Kidney (tissue), 14 donors: Measurements from ENCODE around the gene XYLT1. TPM values are rescaled to one million over a fixed set of nuclear protein-coding genes. Genes with fewer than 3 reads are reported as not detected.

Experiments used
- DNase-seq, 5 donors: peaks; one replicate each; pipeline ENCODE4 v3.0.0-alpha.2; 2013 to 2020
- FAIRE-seq: peaks from 2 replicates; lab custom pipeline; 2012; peaks lifted over from hg19 to GRCh38; lab: Jason Lieb, UNC
- H3K27ac ChIP-seq, 2 donors: one replicate each; pipeline ENCODE4 v1.7.0; 2013; ENCODE audit warnings: low read depth in 2 of 2, low read length in 2 of 2, inconsistent platforms in 1 of 2
- H3K27me3 ChIP-seq: one replicate; pipeline ENCODE4 v1.7.1; 2013; ENCODE audit warnings: low read length, inconsistent platforms; ENCODE audit not compliant: control insufficient read depth, insufficient read depth
- H3K36me3 ChIP-seq, 3 donors: one replicate each; pipeline versions ENCODE4 v1.7.0 to v1.7.1; 2013; ENCODE audit warnings: low read length in 3 of 3, control low read depth in 1 of 3, inconsistent platforms in 1 of 3; ENCODE audit not compliant: insufficient read depth in 3 of 3, control insufficient read depth in 2 of 3
- H3K4me1 ChIP-seq, 3 donors: one replicate each; pipeline versions ENCODE4 v1.7.0 to v1.7.1; 2013; ENCODE audit warnings: low read length in 3 of 3, inconsistent platforms in 1 of 3, low read depth in 1 of 3; ENCODE audit not compliant: control insufficient read depth in 2 of 3, insufficient read depth in 2 of 3
- H3K4me3 ChIP-seq, 3 donors: one replicate each; pipeline versions ENCODE4 v1.7.0 to v1.8.1; 2013; ENCODE audit warnings: low read length in 3 of 3, control low read depth in 1 of 3, inconsistent platforms in 1 of 3
- H3K9ac ChIP-seq, 3 donors: one replicate each; pipeline versions ENCODE4 v1.7.0 to v1.7.1; 2013; ENCODE audit warnings: low read length in 3 of 3, control low read depth in 1 of 3, inconsistent platforms in 1 of 3
- H3K9me3 ChIP-seq, 3 donors: one replicate each; pipeline versions ENCODE4 v1.7.0 to v1.7.1; 2013; ENCODE audit warnings: low read length in 3 of 3, control low read depth in 1 of 3, inconsistent platforms in 1 of 3; ENCODE audit not compliant: control insufficient read depth in 2 of 3, insufficient read depth in 1 of 3
- intact Hi-C: fragments of 100-400 bp; cut with DNase I; formaldehyde crosslinking; loops from one replicate; pipeline ENCODE4 v1.11.1; 2022
- polyA plus RNA-seq: library from polyadenylated mRNA; stranded (reverse); fragments of 350-450 nt; fragmentation: Illumina TruSeq; extraction: RNeasy Lipid Tissue Mini Kit (QIAGEN cat#74804); gene quantifications from one replicate; pipeline ENCODE4 v1.2.3, GENCODE V29; 2014; ENCODE audit warnings: low read depth, low replicate concordance; ENCODE audit not compliant: insufficient read depth
- total RNA-seq: library from RNA; stranded (reverse); fragmentation: NEBNext Ultra II Directional; extraction: Animal tissue kit (Norgen Biotek cat#: 25700); gene quantifications from one replicate; pipeline ENCODE4 v1.2.1, GENCODE V29; 2021
- TF ChIP-seq, protein P1 (sequence below): IDR thresholded peaks from 3 replicates; pipeline ENCODE4 v1.5.1; 2012; ENCODE audit warnings: mild to moderate bottlenecking, moderate library complexity, borderline replicate concordance; ENCODE audit not compliant: insufficient read depth; ENCODE audit errors: extremely low read depth
- donor health status: control.
- donor health status: control.
- donor health status: control.
- donor health status: control.
- donor health status: control.
- donor health status: DM: yes; HTN: yes; CAD: no.
- donor health status: Normal renal cell carcinoma (clear cell type).

The XYLT1 gene
- total and polyA plus RNA-seq, 2 donors from 2014 or later, result 0.52 to 7.6 TPM

DNA sequence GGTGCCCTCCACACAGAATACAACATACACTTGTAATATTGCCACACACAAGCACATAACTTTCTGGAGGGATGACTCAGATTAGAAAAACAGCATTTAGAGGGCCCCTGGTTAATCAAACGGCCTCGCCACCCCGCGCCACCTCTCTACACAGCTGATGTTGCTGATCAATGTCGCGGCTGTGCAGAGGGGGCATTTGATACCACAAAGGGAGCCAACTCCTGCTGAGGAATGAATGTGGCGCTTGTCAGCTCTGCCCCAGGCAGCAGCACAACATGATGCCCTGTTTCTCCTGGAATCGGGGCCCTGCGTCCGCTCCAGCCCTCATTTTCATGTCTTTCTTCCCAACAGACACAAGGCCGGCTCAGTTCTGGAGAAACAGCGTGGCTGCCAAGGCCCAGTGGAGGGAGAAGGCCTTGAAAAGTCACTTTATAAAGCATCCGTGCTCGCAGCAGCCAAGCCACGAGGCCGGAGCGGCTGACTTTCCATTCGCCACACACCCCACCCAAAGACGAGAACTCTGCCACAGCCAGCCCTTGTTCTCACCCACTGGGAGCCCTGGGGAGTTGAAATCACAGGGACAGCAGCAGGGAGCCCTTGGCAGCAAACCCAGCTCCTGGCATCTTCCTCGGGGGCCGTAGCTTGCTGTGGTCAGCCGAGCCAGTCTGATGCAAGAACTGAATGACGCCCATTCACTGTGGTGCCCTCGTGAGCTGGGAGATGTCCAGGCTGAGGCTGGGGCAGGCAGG is 65.6 kb downstream of the XYLT1 start:
- FAIRE-seq, result no peak
- Histone ChIP-seq H3K9me3 (no peaks in the 10 kb centered on the region), H3K9ac (no peak overlapping the region), H3K27ac (no peak overlapping the region), H3K27me3 (no peaks in the 10 kb centered on the region), H3K4me1 (no peaks in the 10 kb centered on the region), H3K36me3 (no peaks in the 10 kb centered on the region), H3K4me3 (no peak overlapping the region)
- DNase-seq, result no peak
- TF ChIP-seq, protein P1, sequence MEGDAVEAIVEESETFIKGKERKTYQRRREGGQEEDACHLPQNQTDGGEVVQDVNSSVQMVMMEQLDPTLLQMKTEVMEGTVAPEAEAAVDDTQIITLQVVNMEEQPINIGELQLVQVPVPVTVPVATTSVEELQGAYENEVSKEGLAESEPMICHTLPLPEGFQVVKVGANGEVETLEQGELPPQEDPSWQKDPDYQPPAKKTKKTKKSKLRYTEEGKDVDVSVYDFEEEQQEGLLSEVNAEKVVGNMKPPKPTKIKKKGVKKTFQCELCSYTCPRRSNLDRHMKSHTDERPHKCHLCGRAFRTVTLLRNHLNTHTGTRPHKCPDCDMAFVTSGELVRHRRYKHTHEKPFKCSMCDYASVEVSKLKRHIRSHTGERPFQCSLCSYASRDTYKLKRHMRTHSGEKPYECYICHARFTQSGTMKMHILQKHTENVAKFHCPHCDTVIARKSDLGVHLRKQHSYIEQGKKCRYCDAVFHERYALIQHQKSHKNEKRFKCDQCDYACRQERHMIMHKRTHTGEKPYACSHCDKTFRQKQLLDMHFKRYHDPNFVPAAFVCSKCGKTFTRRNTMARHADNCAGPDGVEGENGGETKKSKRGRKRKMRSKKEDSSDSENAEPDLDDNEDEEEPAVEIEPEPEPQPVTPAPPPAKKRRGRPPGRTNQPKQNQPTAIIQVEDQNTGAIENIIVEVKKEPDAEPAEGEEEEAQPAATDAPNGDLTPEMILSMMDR, result no peak
- intact Hi-C loops, result no loop called here

DNA sequence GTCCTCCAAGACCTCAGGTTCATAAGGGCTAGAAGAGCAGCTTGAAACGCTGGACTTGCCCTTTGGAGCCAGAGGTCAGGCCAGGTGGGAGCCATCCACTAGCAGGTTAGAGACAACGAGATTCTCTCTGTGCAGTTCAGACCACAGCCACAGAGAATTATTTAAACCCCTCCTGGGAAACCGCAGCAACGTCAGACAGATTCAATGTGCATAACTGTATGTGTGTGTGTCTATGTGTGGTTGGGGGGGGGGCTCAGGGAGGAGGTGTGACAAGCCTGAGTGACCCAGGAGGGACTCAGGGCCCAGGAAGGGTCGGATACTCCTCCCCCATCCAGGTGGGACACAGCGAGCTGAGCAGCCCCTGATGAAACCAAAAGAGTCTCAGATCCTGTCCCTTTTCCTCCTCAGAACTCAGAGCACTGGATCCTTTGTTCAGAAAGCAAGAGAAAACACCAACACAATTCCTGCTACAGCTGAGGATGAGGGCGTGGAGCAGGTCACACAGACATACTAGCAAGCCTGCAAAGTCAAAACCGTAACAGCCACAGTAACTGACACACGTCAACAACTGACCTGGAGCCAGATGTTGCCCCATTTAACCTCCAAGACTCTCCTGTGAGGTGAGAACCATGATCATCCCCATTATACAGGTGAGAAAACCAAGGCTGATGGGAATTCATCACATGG is 66.8 kb downstream of the XYLT1 start:
- H3K36me3 ChIP-seq, result no peaks in the 10 kb centered on the region
- no peak for DNase-seq
- TF ChIP-seq, protein P1, result no peak
- no peaks in the 10 kb centered on the region for H3K4me1 ChIP-seq
- no peak overlapping the region for H3K4me3 ChIP-seq
- no peaks in the 10 kb centered on the region for H3K9me3 ChIP-seq
- H3K9ac ChIP-seq, result no peak overlapping the region
- no peak overlapping the region for H3K27ac ChIP-seq
- H3K27me3 ChIP-seq, result no peaks in the 10 kb centered on the region
- FAIRE-seq, result no peak
- intact Hi-C loops, result no loop called here

DNA sequence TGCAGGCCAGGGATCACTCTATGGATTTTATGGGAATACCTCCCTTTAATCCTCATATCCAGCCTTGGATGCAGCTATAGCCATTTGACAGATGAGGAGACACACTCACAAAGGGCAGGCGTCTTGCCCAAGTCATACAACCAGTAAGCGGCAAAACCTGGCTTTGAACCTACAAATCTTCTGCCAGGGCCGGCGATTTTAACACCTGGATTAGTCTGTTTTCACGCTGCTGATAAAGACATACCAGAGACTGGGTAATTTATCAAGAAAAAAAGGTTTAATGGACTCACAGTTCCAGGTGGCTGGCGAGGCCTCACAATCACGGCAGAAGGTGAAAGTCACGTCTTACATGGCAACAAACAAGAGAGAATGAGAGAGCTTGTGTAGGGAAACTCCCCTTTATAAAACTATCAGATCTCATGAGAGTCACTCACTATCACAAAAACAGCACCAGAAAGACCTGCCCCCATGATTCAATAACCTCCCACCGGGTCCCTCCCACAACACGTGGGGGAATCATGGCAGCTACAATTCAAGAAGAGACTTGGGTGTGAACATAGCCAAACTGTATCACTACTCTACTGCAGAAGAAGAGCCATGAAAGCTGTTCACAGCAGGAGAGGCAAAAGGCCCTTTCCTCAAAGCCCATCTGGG is 67.5 kb downstream of the XYLT1 start:
- H3K9ac ChIP-seq, result no peak overlapping the region
- FAIRE-seq, result no peak
- H3K9me3 ChIP-seq, result no peaks in the 10 kb centered on the region
- H3K4me3 ChIP-seq, result no peak overlapping the region
- H3K36me3 ChIP-seq, result no peaks in the 10 kb centered on the region
- TF ChIP-seq, protein P1, result no peak
- H3K27ac ChIP-seq, result no peak overlapping the region
- intact Hi-C loops, result no loop called here
- H3K27me3 ChIP-seq, result no peaks in the 10 kb centered on the region
- no peak for DNase-seq
- no peaks in the 10 kb centered on the region for H3K4me1 ChIP-seq
